ENCODE results near the gene CLN3.
"Not testable (repeated sequence)": the region's sequence is repeated elsewhere in the genome, so short reads cannot be mapped to it uniquely, and the experiment has no call there.

DNA sequence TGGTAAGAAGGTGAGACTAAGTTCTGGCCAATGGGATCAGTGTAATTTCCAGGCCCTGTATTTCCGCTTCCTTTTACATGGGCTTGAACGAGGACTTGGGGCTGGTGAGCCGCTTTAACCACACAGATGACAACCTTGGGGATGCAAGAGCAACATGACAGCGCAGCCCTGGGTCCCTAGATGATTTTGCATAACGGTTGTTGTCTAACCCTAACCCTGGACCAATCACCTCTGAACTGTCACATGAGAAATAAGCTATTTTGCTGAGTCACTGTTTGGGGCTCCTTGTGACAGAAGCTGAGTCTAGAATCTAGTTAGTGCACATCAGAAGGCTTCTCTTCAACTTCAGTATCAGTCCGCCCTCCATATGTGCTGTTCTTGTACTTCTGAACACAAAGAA lies 44.8 kb downstream of the CLN3 start:
- TF ChIP-seq, protein P1, sequence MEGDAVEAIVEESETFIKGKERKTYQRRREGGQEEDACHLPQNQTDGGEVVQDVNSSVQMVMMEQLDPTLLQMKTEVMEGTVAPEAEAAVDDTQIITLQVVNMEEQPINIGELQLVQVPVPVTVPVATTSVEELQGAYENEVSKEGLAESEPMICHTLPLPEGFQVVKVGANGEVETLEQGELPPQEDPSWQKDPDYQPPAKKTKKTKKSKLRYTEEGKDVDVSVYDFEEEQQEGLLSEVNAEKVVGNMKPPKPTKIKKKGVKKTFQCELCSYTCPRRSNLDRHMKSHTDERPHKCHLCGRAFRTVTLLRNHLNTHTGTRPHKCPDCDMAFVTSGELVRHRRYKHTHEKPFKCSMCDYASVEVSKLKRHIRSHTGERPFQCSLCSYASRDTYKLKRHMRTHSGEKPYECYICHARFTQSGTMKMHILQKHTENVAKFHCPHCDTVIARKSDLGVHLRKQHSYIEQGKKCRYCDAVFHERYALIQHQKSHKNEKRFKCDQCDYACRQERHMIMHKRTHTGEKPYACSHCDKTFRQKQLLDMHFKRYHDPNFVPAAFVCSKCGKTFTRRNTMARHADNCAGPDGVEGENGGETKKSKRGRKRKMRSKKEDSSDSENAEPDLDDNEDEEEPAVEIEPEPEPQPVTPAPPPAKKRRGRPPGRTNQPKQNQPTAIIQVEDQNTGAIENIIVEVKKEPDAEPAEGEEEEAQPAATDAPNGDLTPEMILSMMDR (IDR thresholded peaks at IDR 0.05; ENCODE audit: low read depth, low read length): not testable (repeated sequence)
- TF ChIP-seq, protein P2, sequence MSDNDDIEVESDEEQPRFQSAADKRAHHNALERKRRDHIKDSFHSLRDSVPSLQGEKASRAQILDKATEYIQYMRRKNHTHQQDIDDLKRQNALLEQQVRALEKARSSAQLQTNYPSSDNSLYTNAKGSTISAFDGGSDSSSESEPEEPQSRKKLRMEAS (IDR thresholded peaks at IDR 0.05; ENCODE audit: low read depth, low read length): not testable (repeated sequence)
- TF ChIP-seq MYC (IDR thresholded peaks at IDR 0.05; ENCODE audit: low read depth, low read length); POLR2A (IDR thresholded peaks at IDR 0.05; ENCODE audit: extremely low read depth, insufficient read length): not testable (repeated sequence)

Measured in NB4 (cell line).